ENCODE results near the gene CENPH.

The CENPH gene

GRCh38 chr5:69212022-69212421, 22.6 kb downstream of the CENPH start:
- TF ChIP-seq CTCF (IDR thresholded peaks at IDR 0.05; ENCODE audit: insufficient read depth, low read length, poor library complexity, severe bottlenecking) (no peak), EZH2phosphoT487 (conservative IDR thresholded peaks at IDR 0.05; ENCODE audit: low read length) (no peak)
- H4K20me1 ChIP-seq (ENCODE audit: low read depth, low read length), result no peaks in the 10 kb centered on the region
- H3K79me2 ChIP-seq (ENCODE audit: insufficient read depth, low read length), result no peaks in the 10 kb centered on the region
- H3K27me3 ChIP-seq (ENCODE audit: low read length), result no peaks in the 10 kb centered on the region
- H3K4me2 ChIP-seq (ENCODE audit: low read depth, low read length, poor library complexity, severe bottlenecking), result no peak overlapping the region
- no peak overlapping the region for H3K9ac ChIP-seq (ENCODE audit: low read length)
- no peak overlapping the region for H3K27ac ChIP-seq (ENCODE audit: low read depth, low read length)
- peaks cover 6% of the 10 kb centered on the region for H3F3A ChIP-seq (ENCODE audit: insufficient read depth)
- no peaks in the 10 kb centered on the region for H3K9me2 ChIP-seq (replicated peaks; ENCODE audit: insufficient read depth, low read length)
- H3K9me3 ChIP-seq (ENCODE audit: insufficient read depth, low read length), result no peaks in the 10 kb centered on the region
- H3K36me3 ChIP-seq (ENCODE audit: low read length), result peaks cover 5% of the 10 kb centered on the region; the same call in 1 of the 2 replicates
- no peak overlapping the region for H2AFZ ChIP-seq (ENCODE audit: low read depth, low read length, severe bottlenecking)
- no peak overlapping the region for H3K4me3 ChIP-seq (ENCODE audit: insufficient read depth, low read length, poor library complexity, severe bottlenecking)

GRCh38 chr5:69213513-69214215, 24.3 kb downstream of the CENPH start:
- peaks cover 5% of the 10 kb centered on the region; the same call in 1 of the 2 replicates for H3K36me3 ChIP-seq (ENCODE audit: low read length)
- H3K9ac ChIP-seq (ENCODE audit: low read length), result no peak overlapping the region
- peaks cover 9% of the 10 kb centered on the region for H3F3A ChIP-seq (ENCODE audit: insufficient read depth)
- H3K27me3 ChIP-seq (ENCODE audit: low read length), result no peaks in the 10 kb centered on the region
- H2AFZ ChIP-seq (ENCODE audit: low read depth, low read length, severe bottlenecking), result no peak overlapping the region
- H3K79me2 ChIP-seq (ENCODE audit: insufficient read depth, low read length), result peaks cover 6% of the 10 kb centered on the region
- no peak overlapping the region for H3K4me2 ChIP-seq (ENCODE audit: low read depth, low read length, poor library complexity, severe bottlenecking)
- no peak overlapping the region for H3K27ac ChIP-seq (ENCODE audit: low read depth, low read length)
- TF ChIP-seq CTCF (IDR thresholded peaks at IDR 0.05; ENCODE audit: insufficient read depth, low read length, poor library complexity, severe bottlenecking), result no peak
- no peak for TF ChIP-seq EZH2phosphoT487 (conservative IDR thresholded peaks at IDR 0.05; ENCODE audit: low read length)
- no peak overlapping the region for H3K4me3 ChIP-seq (ENCODE audit: insufficient read depth, low read length, poor library complexity, severe bottlenecking)
- H3K9me2 ChIP-seq (replicated peaks; ENCODE audit: insufficient read depth, low read length), result no peaks in the 10 kb centered on the region
- no peaks in the 10 kb centered on the region for H3K9me3 ChIP-seq (ENCODE audit: insufficient read depth, low read length)
- H4K20me1 ChIP-seq (ENCODE audit: low read depth, low read length), result no peaks in the 10 kb centered on the region

- H3K27ac ChIP-seq (ENCODE audit: low read depth, low read length), result peak overlapping the region; percentile 78
- no peaks in the 10 kb centered on the region for H3K9me3 ChIP-seq (ENCODE audit: insufficient read depth, low read length)
- H3K79me2 ChIP-seq (ENCODE audit: insufficient read depth, low read length), result peaks cover 25% of the 10 kb centered on the region
- H3K4me3 ChIP-seq (ENCODE audit: insufficient read depth, low read length, poor library complexity, severe bottlenecking), result peak overlapping the region; percentile 81
- no peaks in the 10 kb centered on the region for H3K27me3 ChIP-seq (ENCODE audit: low read length)
- TF ChIP-seq EZH2phosphoT487 (conservative IDR thresholded peaks at IDR 0.05; ENCODE audit: low read length) (no peak), CTCF (IDR thresholded peaks at IDR 0.05; ENCODE audit: insufficient read depth, low read length, poor library complexity, severe bottlenecking) (no peak)
- no peaks in the 10 kb centered on the region for H3K9me2 ChIP-seq (replicated peaks; ENCODE audit: insufficient read depth, low read length)
- H3K4me2 ChIP-seq (ENCODE audit: low read depth, low read length, poor library complexity, severe bottlenecking), result peak overlapping the region; percentile 96
- H3K36me3 ChIP-seq (ENCODE audit: low read length), result no peaks in the 10 kb centered on the region
- H3F3A ChIP-seq (ENCODE audit: insufficient read depth), result peaks cover 9% of the 10 kb centered on the region
- peak overlapping the region; percentile 79 for H3K9ac ChIP-seq (ENCODE audit: low read length)
- no peaks in the 10 kb centered on the region for H4K20me1 ChIP-seq (ENCODE audit: low read depth, low read length)
- peak overlapping the region; percentile 82 for H2AFZ ChIP-seq (ENCODE audit: low read depth, low read length, severe bottlenecking)
Measured at GRCh38 chr5:69217151-69217511, 27.7 kb downstream of the CENPH start.
